ENCODE results near the gene SUPV3L1.

DNA sequence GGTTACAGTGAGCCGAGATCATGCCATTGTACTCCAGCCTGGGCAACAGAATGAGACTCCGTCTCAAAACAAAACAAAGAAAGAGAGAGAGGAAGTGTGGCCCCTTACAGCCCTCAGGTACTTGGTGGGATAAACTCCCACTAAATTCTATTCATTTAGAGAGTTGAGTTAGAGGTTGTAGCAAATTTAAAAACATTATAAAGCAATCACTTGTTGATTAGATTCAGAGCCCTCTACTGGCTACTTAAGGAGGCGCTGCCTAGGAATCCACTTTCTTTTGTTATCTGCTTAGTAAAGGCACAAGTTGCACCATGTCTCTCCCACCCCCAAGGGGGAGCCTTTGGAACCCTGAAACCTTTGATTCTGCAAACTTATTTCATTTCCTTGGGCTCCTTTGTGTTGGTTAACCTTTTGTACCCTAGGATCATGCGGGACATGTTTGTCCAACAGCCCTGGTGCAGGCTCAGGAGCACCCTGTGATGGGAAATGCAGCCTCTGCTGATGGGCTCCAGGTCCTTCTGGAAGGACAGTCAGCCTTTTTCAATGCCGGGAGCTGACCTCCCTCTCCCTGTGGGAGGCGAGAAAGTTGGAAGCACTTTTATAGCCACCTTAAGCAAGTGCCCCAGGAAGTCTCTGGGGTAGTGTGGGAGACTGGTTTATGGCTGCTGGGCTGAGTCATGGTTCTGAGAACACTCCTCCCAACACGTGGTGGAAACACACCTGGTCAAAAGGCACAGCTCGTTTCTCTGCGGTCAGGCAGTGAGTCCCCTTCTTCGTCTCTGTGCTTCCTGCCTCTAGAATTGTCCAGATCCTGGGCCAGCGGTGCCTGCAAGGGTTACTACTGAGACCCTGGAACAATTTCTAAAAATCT lies 42.4 kb downstream of the SUPV3L1 start:
- TF ChIP-seq YY1 (IDR thresholded peaks at IDR 0.05; ENCODE audit: insufficient read depth, insufficient read length) (no peak), ZNF274 (IDR thresholded peaks at IDR 0.05; ENCODE audit: low read depth, low read length) (no peak), SUZ12 (IDR thresholded peaks at IDR 0.05; ENCODE audit: extremely low read depth, insufficient read depth, insufficient read length) (no peak)

Data from NT2/D1 (cell line).